Activated CD8-positive, alpha-beta memory T cell treated with anti-CD3 and anti-CD28 coated beads, Interleukin-2, amount 50 U/mL, for 4 hours (primary cell): ENCODE measurements around the gene CD7.

Experiments used
- DNase-seq: peaks from one replicate; pipeline ENCODE4 v3.0.0-alpha.2; 2020

CD7 gene

DNA sequence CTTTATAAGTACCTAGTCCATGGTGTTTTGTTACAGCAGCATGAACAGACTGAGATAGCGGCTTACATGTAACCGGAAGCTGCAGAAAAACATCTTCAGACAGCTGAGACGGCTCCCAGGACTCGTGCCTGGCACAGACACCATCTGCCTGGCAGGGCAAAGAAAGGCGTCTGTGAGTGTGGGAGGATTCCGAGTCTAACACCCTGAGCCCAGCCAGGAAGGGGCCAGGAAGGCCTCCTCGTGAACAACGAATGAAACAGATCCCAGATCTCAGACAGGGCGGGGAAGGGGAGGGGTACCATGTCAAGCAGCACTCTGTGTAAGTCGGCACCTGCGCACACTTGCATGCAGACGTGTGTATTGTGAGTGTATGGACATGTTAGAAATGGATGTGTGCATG is 39.6 kb downstream of the CD7 start:
- no peak for DNase-seq

- no peak for DNase-seq
These were observed 40.5 kb downstream of the CD7 start for GRCh38 chr17:82276938-82277337.

DNA sequence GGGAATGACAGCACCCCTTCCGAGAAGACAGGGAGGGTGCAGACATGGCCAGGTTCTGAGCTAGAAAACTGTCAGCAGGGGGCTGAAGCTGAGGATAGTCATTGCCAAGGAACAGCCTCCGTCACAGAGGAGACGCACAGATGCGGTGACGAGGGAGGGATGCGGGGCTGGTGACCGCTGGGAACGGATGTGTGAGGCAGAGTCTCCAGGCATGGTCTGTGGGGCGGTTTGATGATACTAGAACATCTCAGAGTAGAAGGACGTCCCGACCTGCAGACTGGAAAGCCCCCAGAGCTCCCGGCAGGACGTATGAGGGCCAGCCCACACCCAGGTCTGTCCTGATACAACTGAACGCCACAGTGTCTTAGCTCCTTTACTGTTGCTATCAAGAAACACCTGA is 42.1 kb downstream of the CD7 start:
- no peak for DNase-seq

DNA sequence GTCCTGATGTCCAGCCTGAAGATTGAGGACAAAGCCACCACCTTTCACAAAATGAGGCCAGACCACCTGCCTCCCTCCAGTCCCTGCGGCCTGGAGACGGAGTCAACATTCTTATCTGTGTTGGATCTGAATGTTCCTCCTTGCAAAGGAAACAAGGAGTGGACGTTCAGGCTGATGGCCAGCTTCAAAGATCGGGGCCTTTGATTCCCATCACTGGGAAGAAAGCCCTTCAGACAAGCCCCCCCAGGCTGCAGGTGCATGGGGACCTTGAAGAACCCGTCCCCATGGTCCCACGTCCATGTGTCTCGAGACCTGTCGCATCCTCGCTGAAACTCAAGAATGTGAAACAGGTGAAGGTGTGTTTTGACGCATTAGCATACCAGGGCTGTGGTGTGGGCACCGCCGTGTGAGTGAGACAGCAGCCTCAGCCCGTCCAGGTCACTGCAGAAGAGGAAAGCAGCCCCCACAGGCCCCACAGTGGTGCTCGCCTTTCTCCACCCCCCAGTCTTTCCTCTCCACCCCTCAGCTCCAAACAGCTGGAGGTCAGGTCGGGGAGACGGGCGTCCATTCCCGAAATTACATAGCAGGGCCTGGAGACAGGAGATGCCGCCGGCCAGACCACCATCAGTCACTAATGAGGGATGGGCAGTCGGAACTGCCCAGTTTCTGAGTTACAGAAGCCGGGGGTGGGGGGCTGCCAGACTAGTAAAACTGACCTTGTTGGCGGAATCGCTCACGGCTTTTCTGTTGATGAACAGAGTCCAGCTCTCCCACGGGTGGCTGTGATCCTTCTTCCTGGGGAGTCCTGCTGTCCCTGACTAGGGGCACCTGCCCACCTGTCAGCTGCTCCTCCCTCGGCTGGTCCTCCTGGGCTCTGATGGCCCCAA is 43.0 kb downstream of the CD7 start:
- DNase-seq = no peak

- peak; percentile 93 for DNase-seq
These were observed 43.9 kb downstream of the CD7 start, which contains the start of gene CSNK1D for GRCh38 chr17:82273327-82274133. Gene CSNK1D, minus strand, starts transcription at chr17:82273700. Its CDS starts 319 bp downstream, at chr17:82273381.

DNA sequence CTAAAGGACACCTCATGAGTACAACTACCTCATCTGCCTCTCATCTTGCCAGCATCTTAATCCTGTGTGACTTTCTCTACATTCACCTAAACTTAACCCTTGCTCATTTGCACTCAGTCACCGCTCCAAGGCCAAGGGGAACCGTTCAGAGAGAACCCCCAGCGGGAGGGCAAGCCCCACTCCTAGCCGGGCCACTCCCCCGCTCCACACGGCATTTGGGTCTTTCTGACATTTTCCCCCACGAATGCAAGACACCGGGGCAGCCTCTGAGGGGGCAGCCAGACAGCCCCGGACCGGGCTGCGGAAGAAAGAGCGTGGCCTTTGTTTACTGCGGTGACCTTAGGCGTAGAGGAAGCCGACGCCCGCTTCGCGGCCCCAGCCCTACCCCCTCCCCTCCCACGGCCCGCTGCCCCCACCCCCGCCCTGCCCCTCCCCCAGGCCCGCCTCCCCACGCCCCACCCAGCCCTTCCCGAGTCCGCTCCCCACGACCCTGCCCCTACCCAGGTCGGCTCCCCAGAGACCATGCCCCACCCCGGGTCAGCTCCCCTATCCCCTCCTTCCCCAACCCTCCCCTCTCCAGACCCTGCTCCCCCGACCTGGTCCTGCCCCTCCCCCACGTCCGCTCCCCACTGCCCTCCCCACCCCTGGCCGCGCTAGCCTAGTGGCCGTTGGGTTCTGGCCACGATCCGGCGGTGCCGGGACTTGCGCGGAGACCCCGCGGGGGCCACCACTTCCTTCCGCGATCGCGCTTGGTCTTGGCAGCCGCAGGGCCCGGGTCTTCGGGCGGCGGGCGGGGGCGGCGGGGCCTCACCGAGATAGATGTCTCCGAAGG is 44.7 kb downstream of the CD7 start:
- peak; percentile 56 for DNase-seq

GRCh38 chr17:82271401-82271800 is 46.0 kb downstream of the CD7 start:
- no peak for DNase-seq

GRCh38 chr17:82270651-82271050 is 46.8 kb downstream of the CD7 start:
- no peak for DNase-seq

DNA sequence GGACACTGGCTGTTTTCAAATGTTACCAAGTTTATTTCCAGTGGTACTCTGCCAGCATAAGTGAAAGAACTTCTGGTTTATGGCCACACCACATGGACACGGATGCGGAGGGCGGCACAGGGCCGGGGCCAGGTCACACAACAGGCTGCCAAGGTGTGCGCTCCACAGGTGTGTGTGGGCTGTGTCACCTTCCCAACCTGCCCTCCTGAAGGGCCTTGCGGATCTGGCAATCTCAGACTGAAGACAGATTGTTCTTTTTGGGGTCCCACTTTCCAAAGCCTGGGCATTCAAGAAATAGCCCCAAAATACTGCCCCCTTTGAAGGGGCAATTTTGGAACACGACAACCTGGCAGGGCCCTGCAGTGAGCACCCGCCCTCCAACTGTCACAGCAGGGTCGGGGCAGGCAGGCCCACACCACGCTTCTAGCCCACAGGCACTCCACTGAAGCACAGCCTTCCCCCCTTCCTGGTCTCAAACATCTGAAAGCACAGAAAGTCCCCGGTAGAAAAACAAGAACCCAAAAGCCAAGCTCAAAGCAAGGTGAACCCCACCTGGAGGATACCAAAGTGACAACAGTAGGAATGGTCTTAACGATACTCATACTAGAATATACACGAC is 47.4 kb downstream of the CD7 start:
- DNase-seq = no peak

- no peak for DNase-seq
These were observed 48.1 kb downstream of the CD7 start for GRCh38 chr17:82269138-82269881.

- peak; percentile 65 for DNase-seq
These were observed 49.6 kb downstream of the CD7 start for GRCh38 chr17:82267575-82268379.

DNA sequence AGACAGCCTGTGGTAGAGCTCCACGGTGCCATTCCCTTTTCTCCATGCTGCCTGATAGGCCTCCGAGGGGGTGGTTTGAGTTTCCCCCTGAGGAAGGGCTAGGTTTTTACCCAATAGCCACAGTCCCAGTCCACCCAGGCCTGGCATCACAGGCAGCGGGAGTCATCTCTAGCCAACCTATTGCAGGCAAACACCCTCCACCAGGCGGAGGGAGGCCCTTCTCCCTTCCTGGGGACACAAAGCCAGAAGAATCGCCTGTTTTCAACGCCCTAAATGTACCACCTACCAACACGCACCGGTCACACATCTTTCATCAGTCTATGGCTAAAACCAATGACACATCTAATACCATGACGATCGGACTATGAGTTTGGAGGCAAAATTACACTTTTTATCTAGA is 51.3 kb downstream of the CD7 start:
- DNase-seq = no peak
